ENCODE measurements around the gene TBC1D4. TPM values are rescaled to one million over a fixed set of nuclear protein-coding genes. Genes with fewer than 3 reads are reported as not detected.

Gene TBC1D4
- polyA plus RNA-seq, 1 experiment = 16.4 TPM

- no peak for TF ChIP-seq CTCF (IDR thresholded peaks at IDR 0.05; ENCODE audit: insufficient read depth, low read depth, low read length)
- no peaks in the 10 kb centered on the region for H3K36me3 ChIP-seq (ENCODE audit: control insufficient read depth, insufficient read depth, low read length)
- ChIA-PET CTCF (interaction anchor here (1.0 kb wide), 1 partner anchor 39 kb away, joined by 3 read pairs; no protein-coding TSS in a partner anchor), POLR2A (no interaction called here)
- H3K27me3 ChIP-seq (ENCODE audit: control insufficient read depth, insufficient read depth, low read length) = no peaks in the 10 kb centered on the region
- DNase-seq (ENCODE audit: low read depth) = no peak
- no peak overlapping the region for H3K4me3 ChIP-seq (ENCODE audit: low read depth, low read length)
These were observed 163.7 kb downstream of the TBC1D4 start for GRCh38 chr13:75318138-75318833.

- POLR2A ChIA-PET = no interaction called here
- H3K4me3 ChIP-seq (ENCODE audit: low read depth, low read length) = no peak overlapping the region
- no peaks in the 10 kb centered on the region for H3K36me3 ChIP-seq (ENCODE audit: control insufficient read depth, insufficient read depth, low read length)
- no peak for TF ChIP-seq CTCF (IDR thresholded peaks at IDR 0.05; ENCODE audit: insufficient read depth, low read depth, low read length)
- DNase-seq (ENCODE audit: low read depth) = no peak
- no peaks in the 10 kb centered on the region for H3K27me3 ChIP-seq (ENCODE audit: control insufficient read depth, insufficient read depth, low read length)
- CTCF ChIA-PET = no interaction called here
These were observed 165.5 kb downstream of the TBC1D4 start for GRCh38 chr13:75316427-75316826.

- H3K4me3 ChIP-seq (ENCODE audit: low read depth, low read length) = no peak overlapping the region
- CTCF ChIA-PET = interaction anchor here (1.0 kb wide), 1 partner anchor 45 kb away, joined by 3 read pairs; no protein-coding TSS in a partner anchor
- TF ChIP-seq CTCF (IDR thresholded peaks at IDR 0.05; ENCODE audit: insufficient read depth, low read depth, low read length) = no peak
- DNase-seq (ENCODE audit: low read depth) = no peak
- no peaks in the 10 kb centered on the region for H3K27me3 ChIP-seq (ENCODE audit: control insufficient read depth, insufficient read depth, low read length)
- H3K36me3 ChIP-seq (ENCODE audit: control insufficient read depth, insufficient read depth, low read length) = no peaks in the 10 kb centered on the region
- POLR2A ChIA-PET = no interaction called here
These were observed 169.0 kb downstream of the TBC1D4 start for GRCh38 chr13:75312884-75313520.

GRCh38 chr13:75309981-75310580, 171.9 kb downstream of the TBC1D4 start:
- no peak for DNase-seq (ENCODE audit: low read depth)
- CTCF ChIA-PET = interaction anchor here (1.1 kb wide), 1 partner anchor 21 kb away, joined by 3 read pairs; no protein-coding TSS in a partner anchor
- TF ChIP-seq CTCF (IDR thresholded peaks at IDR 0.05; ENCODE audit: insufficient read depth, low read depth, low read length) = no peak
- Histone ChIP-seq H3K4me3 (ENCODE audit: low read depth, low read length) (no peak overlapping the region), H3K36me3 (ENCODE audit: control insufficient read depth, insufficient read depth, low read length) (no peaks in the 10 kb centered on the region), H3K27me3 (ENCODE audit: control insufficient read depth, insufficient read depth, low read length) (no peaks in the 10 kb centered on the region)
- POLR2A ChIA-PET = no interaction called here

- TF ChIP-seq CTCF (IDR thresholded peaks at IDR 0.05; ENCODE audit: insufficient read depth, low read depth, low read length) = no peak
- Histone ChIP-seq H3K36me3 (ENCODE audit: control insufficient read depth, insufficient read depth, low read length) (no peaks in the 10 kb centered on the region), H3K27me3 (ENCODE audit: control insufficient read depth, insufficient read depth, low read length) (no peaks in the 10 kb centered on the region), H3K4me3 (ENCODE audit: low read depth, low read length) (no peak overlapping the region)
- CTCF ChIA-PET = interaction anchor here (1.5 kb wide), 1 partner anchor 19 kb away, joined by 3 read pairs; no protein-coding TSS in a partner anchor
- POLR2A ChIA-PET = no interaction called here
- no peak for DNase-seq (ENCODE audit: low read depth)
These were observed 173.7 kb downstream of the TBC1D4 start for GRCh38 chr13:75308222-75308621.

Measured in BJ (cell line).